Measurements from ENCODE around the gene HEXD. TPM values are rescaled to one million over a fixed set of nuclear protein-coding genes. Genes with fewer than 3 reads are reported as not detected.
"Not testable (repeated sequence)": the region's sequence is repeated elsewhere in the genome, so short reads cannot be mapped to it uniquely, and the experiment has no call there.

The HEXD gene
- total RNA-seq, 4 donors from 2014 or later: 15.7 to 27.1 (median 20.6) TPM

DNA sequence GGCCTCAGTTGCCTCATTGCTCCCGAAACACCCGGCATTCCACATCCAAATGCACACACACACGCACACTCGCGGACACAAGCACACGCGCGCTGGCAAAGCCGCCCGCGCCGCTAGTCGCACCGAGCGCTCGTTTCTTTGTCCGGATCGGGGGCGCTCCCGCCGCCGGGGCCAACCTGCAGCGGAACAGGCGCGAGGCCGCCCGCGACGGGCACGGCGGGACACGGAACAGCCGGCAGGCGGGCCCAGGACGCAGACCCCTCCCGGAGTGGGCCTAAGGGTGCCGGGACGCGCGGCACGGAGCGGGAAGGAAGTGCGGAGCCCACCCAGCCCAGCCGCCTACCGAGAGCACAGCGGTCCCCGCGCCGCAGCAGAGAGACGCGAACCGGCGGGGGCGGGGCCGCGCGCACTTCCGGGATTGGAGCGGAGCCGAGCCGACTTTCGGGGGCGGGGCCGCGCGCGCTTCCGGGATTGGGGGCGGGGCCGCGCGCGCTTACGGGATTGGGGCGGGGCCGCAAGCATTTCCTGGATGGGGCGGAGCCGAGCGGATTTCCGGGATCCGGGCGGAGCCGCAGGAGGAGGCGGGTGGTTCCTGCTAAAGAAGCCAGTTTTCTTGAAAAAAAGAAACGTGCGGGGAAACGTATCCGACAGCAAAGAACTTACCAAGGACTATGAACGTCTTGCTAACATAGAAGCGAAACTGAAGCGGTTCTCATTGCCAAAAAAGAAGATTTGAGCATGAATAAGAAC, 32.4 kb downstream of the HEXD start, which contains the start of gene CYBC1:
Gene CYBC1 (minus strand): TSS at position 396 of the 750 bp plus-strand sequence. CDS start 1,498 bp downstream, outside the sequence.
- 0% methylated on average over 34 of the region's 91 CpGs for WGBS
- Histone ChIP-seq H3K9me3 (no peaks in the 10 kb centered on the region), H3K4me1 (peaks cover 13 to 40% (median 39%) of the 10 kb centered on the region in 4 donors), H3K27ac (replicated peaks in 1 of 4) (peak within 1 kb of the TSS; percentile 84 to 97 (median 90)), H3K27me3 (no peaks in the 10 kb centered on the region), H3K36me3 (peaks cover 0 to 19% (median 9%) of the 10 kb centered on the region in 4 donors), H3K4me3 (peak within 1 kb of the TSS; percentile 73 to 97 (median 84))
- TF ChIP-seq EP300 (IDR thresholded peaks at IDR 0.05) (peak; percentile 84), POLR2A (IDR thresholded peaks at IDR 0.05; ENCODE audit: low read depth) (peak; percentile 67), POLR2AphosphoS5 (IDR thresholded peaks at IDR 0.05) (peak; percentile 92 to 97)
- TF ChIP-seq, protein P1, sequence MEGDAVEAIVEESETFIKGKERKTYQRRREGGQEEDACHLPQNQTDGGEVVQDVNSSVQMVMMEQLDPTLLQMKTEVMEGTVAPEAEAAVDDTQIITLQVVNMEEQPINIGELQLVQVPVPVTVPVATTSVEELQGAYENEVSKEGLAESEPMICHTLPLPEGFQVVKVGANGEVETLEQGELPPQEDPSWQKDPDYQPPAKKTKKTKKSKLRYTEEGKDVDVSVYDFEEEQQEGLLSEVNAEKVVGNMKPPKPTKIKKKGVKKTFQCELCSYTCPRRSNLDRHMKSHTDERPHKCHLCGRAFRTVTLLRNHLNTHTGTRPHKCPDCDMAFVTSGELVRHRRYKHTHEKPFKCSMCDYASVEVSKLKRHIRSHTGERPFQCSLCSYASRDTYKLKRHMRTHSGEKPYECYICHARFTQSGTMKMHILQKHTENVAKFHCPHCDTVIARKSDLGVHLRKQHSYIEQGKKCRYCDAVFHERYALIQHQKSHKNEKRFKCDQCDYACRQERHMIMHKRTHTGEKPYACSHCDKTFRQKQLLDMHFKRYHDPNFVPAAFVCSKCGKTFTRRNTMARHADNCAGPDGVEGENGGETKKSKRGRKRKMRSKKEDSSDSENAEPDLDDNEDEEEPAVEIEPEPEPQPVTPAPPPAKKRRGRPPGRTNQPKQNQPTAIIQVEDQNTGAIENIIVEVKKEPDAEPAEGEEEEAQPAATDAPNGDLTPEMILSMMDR (IDR thresholded peaks at IDR 0.05): no peak
- intact Hi-C loops (cut with DNase I): no loop called here
- DNase-seq (ENCODE audit: extremely low spot score): peak; percentile 98

DNA sequence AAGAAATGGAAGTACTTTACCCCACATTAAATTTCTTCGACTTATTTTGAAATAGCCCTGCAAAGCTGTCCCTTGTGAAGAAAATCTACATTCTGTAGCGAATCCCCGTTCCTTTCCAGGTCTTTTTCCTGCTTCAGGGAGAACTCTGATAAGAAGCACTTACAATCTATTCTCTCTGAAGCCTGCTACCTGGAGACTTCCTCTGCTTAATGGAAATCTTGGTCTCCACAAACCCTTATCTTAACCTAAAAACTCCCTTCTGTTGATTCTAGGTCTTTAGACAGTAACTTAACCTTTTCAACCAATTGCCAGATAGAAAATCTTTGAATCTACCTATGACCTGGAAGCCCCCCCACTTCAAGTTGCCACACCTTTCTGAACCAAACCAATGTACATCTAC, 34.0 kb downstream of the HEXD start:
- intact Hi-C loops (cut with DNase I): no loop called here
- H3K4me3 ChIP-seq: no peak overlapping the region
- H3K27me3 ChIP-seq: no peaks in the 10 kb centered on the region
- 96% methylated on average over 3 of the region's 3 CpGs for WGBS
- peaks cover 20 to 38% (median 32%) of the 10 kb centered on the region in 4 donors for H3K4me1 ChIP-seq
- no peak for DNase-seq (ENCODE audit: extremely low spot score)
- H3K27ac ChIP-seq (replicated peaks in 1 of 4): peak overlapping the region in 2 of 4 donors; percentile 92 to 97
- H3K36me3 ChIP-seq: peaks cover 0 to 9% (median 6%) of the 10 kb centered on the region in 4 donors
- TF ChIP-seq POLR2AphosphoS5 (IDR thresholded peaks at IDR 0.05): no peak
- TF ChIP-seq, protein P1 (IDR thresholded peaks at IDR 0.05): no peak
- TF ChIP-seq POLR2A (IDR thresholded peaks at IDR 0.05; ENCODE audit: low read depth): no peak
- no peak for TF ChIP-seq EP300 (IDR thresholded peaks at IDR 0.05)
- H3K9me3 ChIP-seq: no peaks in the 10 kb centered on the region

DNA sequence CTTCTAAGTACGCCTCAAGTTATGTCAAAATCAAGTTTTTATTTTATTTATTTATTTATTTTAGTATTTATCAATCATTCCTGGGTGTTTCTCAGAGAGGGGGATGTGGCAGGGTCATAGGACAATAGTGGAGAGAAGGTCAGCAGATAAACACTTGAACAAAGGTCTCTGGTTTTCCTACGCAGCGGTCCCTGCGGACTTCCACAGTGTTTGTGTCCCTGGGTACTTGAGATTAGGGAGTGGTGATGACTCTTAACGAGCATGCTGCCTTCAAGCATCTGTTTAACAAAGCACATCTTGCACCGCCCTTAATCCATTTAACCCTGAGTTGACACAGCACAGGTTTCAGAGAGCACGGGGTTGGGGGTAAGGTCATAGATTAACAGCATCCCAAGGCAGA, 35.0 kb downstream of the HEXD start:
- 92% methylated on average over 7 of the region's 7 CpGs for WGBS
- DNase-seq (ENCODE audit: extremely low spot score); intact Hi-C loops (cut with DNase I): not testable (repeated sequence)

DNA sequence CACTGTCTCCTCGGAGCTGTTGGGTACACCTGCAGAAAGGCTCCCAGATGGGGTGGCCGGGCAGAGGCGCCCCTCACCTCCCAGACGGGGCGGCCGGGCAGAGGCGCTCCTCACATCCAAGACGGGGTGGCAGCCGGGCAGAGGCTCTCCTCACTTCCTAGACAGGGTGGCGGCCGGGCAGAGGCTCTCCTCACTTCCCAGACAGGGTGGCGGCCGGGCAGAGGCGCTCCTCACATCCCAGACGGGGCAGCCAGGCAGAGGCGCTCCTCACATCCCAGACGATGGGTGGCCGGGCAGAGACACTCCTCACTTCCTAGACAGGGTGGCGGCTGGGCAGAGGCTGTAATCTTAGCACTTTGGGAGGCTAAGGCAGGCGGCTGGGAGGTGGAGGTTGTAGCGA, 35.6 kb downstream of the HEXD start:
- intact Hi-C loops (cut with DNase I): not testable (repeated sequence)
- WGBS: 96% methylated on average over 11 of the region's 21 CpGs

More for the DNA sequence above, 35.0 kb downstream of the HEXD start:
- H3K9me3 ChIP-seq; H3K4me3 ChIP-seq; H3K27me3 ChIP-seq; H3K36me3 ChIP-seq; H3K27ac ChIP-seq (replicated peaks in 1 of 4): not testable (repeated sequence)
- peaks cover 26 to 46% (median 39%) of the 10 kb centered on the region in 4 donors for H3K4me1 ChIP-seq

DNA sequence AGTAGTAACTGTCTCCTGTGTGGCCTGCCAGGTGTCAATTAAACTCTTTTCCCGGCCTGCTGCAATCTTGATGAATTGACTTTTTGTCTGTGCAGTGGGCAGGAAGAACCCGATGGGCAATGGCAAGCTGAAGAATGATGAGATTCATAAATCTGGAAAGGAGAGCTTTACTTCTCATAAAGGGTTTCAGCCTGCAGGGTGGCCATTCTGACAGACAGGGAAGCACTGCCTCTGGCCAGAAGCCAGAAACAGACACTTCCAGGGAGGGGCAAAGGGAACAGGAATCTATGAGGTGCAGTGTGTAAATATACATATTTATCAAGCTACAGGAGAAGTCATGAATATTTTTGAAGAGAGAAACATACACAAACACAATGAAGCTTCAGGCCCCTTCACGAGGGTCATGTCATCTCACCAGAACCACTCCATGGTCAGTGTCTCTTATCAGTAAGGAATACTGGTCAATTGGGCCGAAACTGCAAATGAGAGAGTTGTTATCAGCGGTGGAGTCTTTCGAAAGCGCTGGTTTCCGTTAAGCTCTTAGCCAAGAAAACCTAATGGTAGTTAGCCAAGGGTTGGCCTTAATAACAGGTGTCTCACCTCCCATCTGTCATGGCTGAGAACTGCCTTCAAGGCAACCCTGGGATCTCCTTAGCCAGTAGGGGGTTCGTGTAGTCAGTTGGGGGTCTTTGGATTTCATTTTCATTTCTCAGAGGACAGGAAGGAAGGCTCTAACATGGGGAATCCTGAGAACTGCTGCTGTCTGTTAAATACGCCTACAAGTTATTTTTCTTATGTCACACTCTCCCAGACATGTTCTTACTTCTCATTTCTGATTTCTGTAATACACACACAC, 39.2 kb downstream of the HEXD start:
- no peak for DNase-seq (ENCODE audit: extremely low spot score)
- TF ChIP-seq POLR2AphosphoS5 (IDR thresholded peaks at IDR 0.05) (no peak), POLR2A (IDR thresholded peaks at IDR 0.05; ENCODE audit: low read depth) (no peak), EP300 (IDR thresholded peaks at IDR 0.05) (no peak)
- H3K4me3 ChIP-seq: peak overlapping the region; percentile 84 to 99 (median 97)
- peaks cover 20 to 36% (median 31%) of the 10 kb centered on the region in 4 donors for H3K4me1 ChIP-seq
- H3K9me3 ChIP-seq: no peaks in the 10 kb centered on the region
- no peaks in the 10 kb centered on the region for H3K27me3 ChIP-seq
- peaks cover 21 to 26% (median 24%) of the 10 kb centered on the region in 4 donors for H3K36me3 ChIP-seq
- intact Hi-C loops (cut with DNase I): no loop called here
- 44% methylated on average over 10 of the region's 10 CpGs for WGBS
- H3K27ac ChIP-seq (replicated peaks in 1 of 4): peak overlapping the region; percentile 99 to 100 (median 100)

More for the DNA sequence above, 35.6 kb downstream of the HEXD start:
- not testable (repeated sequence) for H3K27ac ChIP-seq (replicated peaks in 1 of 4); H3K36me3 ChIP-seq; H3K4me3 ChIP-seq; H3K9me3 ChIP-seq; DNase-seq (ENCODE audit: extremely low spot score); H3K27me3 ChIP-seq
- peaks cover 26 to 46% (median 39%) of the 10 kb centered on the region in 4 donors for H3K4me1 ChIP-seq

DNA sequence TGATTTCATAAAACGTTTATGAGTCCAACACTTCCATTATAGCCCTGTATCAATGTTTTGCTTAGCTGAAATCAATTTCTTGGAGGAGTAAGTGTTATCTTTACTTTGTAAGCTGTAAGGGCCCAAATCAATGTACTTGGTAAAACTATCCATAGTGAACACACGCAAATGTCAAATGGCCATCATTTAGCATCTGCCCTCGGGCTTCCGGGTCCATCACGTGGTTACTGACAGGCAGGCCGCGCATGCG, 39.7 kb downstream of the HEXD start:
- Histone ChIP-seq H3K27ac (replicated peaks in 1 of 4) (peak overlapping the region; percentile 99 to 100 (median 100)), H3K4me1 (peaks cover 20 to 37% (median 31%) of the 10 kb centered on the region in 4 donors), H3K36me3 (peaks cover 24 to 32% (median 28%) of the 10 kb centered on the region in 4 donors), H3K9me3 (no peaks in the 10 kb centered on the region), H3K27me3 (no peaks in the 10 kb centered on the region), H3K4me3 (peak overlapping the region; percentile 84 to 99 (median 97))
- intact Hi-C loops (cut with DNase I): no loop called here
- 0% methylated on average over 8 of the region's 8 CpGs for WGBS
- no peak for DNase-seq (ENCODE audit: extremely low spot score)
- peak in 1 of 2 donors; percentile 91 for TF ChIP-seq POLR2AphosphoS5 (IDR thresholded peaks at IDR 0.05)
- TF ChIP-seq, protein P1 (IDR thresholded peaks at IDR 0.05): no peak

Data from esophagus muscularis mucosa (tissue), 4 donors.